Endothelial cell of umbilical vein (primary cell): ENCODE results near the gene C1orf198. TPM values are rescaled to one million over a fixed set of nuclear protein-coding genes. Genes with fewer than 3 reads are reported as not detected.

ENCODE experiments used
- BruUV-seq: library from RNA; stranded (reverse); fragments of 400-500 nt; replicated peaks from 2 replicates; lab custom pipeline; 2021; lab: Mats Ljungman, UMichigan
- CTCF ChIA-PET: fragments of 300-600, 350-600 bp; sonication (Branson Sonifier 250); formaldehyde crosslinking; loops from one replicate; lab custom pipeline; 2021; ENCODE audit warnings: antibody characterized with exemption, inconsistent platforms; lab: Charles Lee
- POLR2A ChIA-PET: fragments of 300-600, 350-600 bp; sonication (Branson Sonifier 250); formaldehyde crosslinking; loops from one replicate; lab custom pipeline; 2021; ENCODE audit warnings: antibody characterized with exemption, inconsistent platforms; lab: Charles Lee
- DNase-seq: peaks from one replicate; pipeline ENCODE4 v3.0.0-alpha.2; 2011; ENCODE audit warnings: low read depth, low spot score
- FAIRE-seq: peaks from 2 replicates; lab custom pipeline; 2011; peaks lifted over from hg19 to GRCh38; lab: Jason Lieb, UNC
- H2AFZ ChIP-seq: 2 replicates; pipeline ENCODE4 v1.6.0; 2012; ENCODE audit warnings: low read depth, low read length, control low read depth, inconsistent platforms
- H3K27ac ChIP-seq: 2 replicates; pipeline ENCODE4 v1.5.1; 2011; ENCODE audit warnings: low read depth, mild to moderate bottlenecking, control low read depth, low read length, moderate library complexity; ENCODE audit not compliant: insufficient read depth
- H3K27me3 ChIP-seq, 2 experiments: 2 replicates each; pipeline versions ENCODE4 v1.6.0 to v1.6.1; 2011; ENCODE audit warnings: low read length in 2 of 2, mixed read lengths in 1 of 2; ENCODE audit not compliant: control insufficient read depth in 2 of 2, insufficient read depth in 2 of 2
- H3K36me3 ChIP-seq, 2 experiments: 2 replicates in 1 of 2; 3 replicates in 1 of 2; pipeline ENCODE4 v1.5.1; 2011; ENCODE audit warnings: low read length in 2 of 2, mild to moderate bottlenecking in 1 of 2, moderate library complexity in 1 of 2; ENCODE audit not compliant: control insufficient read depth in 2 of 2, insufficient read depth in 2 of 2; ENCODE audit errors: extremely low read depth in 1 of 2
- H3K4me1 ChIP-seq: 3 replicates; pipeline ENCODE4 v1.5.1; 2011; ENCODE audit warnings: mild to moderate bottlenecking, low read length; ENCODE audit not compliant: control insufficient read depth, insufficient read depth; ENCODE audit errors: extremely low read depth
- H3K4me2 ChIP-seq: 2 replicates; pipeline ENCODE4 v1.6.1; 2011; ENCODE audit warnings: low read length, control low read depth, mixed read lengths; ENCODE audit not compliant: insufficient read depth
- H3K4me3 ChIP-seq, 3 experiments: fragments of 200-600 bp in 1 of 3; sonication (generic), shearing (Covaris generic) in 1 of 3; replicated peaks in 1 of 3; 2 replicates each; pipeline ENCODE4 v1.5.1; 2011 to 2016; ENCODE audit warnings: control low read depth in 3 of 3, low read length in 3 of 3, mild to moderate bottlenecking in 2 of 3, inconsistent platforms in 1 of 3, low read depth in 1 of 3, moderate library complexity in 1 of 3; ENCODE audit not compliant: insufficient read depth in 1 of 3
- H3K79me2 ChIP-seq: 2 replicates; pipeline ENCODE4 v1.6.0; 2012; ENCODE audit warnings: low read length, inconsistent platforms; ENCODE audit not compliant: control insufficient read depth, insufficient read depth
- H3K9ac ChIP-seq: replicated peaks from 2 replicates; pipeline ENCODE3; 2011; ENCODE audit warnings: low read length, control low read depth; ENCODE audit not compliant: insufficient read depth; ENCODE audit errors: extremely low read depth
- H3K9me1 ChIP-seq: replicated peaks from 3 replicates; pipeline ENCODE4 v1.6.0; 2011; ENCODE audit warnings: mild to moderate bottlenecking, low read length; ENCODE audit not compliant: control insufficient read depth, insufficient read depth; ENCODE audit errors: extremely low read depth
- H3K9me3 ChIP-seq: replicated peaks from 2 replicates; pipeline ENCODE4 v1.5.1; 2012; ENCODE audit warnings: low read length, inconsistent platforms; ENCODE audit not compliant: control insufficient read depth, insufficient read depth
- H4K20me1 ChIP-seq: replicated peaks from 2 replicates; pipeline ENCODE3; 2011; ENCODE audit warnings: mild to moderate bottlenecking, low read length; ENCODE audit not compliant: control insufficient read depth, insufficient read depth; ENCODE audit errors: extremely low read depth
- EZH2 ChIP-seq: IDR thresholded peaks from 2 replicates; pipeline ENCODE4 v1.6.1; 2012; ENCODE audit warnings: borderline replicate concordance, low read depth, mild to moderate bottlenecking, moderate library complexity, low read length, inconsistent platforms; ENCODE audit not compliant: severe bottlenecking
- FOS ChIP-seq: IDR thresholded peaks from 2 replicates; pipeline ENCODE4 v1.6.1; 2011; ENCODE audit warnings: mild to moderate bottlenecking, low read length, moderate library complexity, borderline replicate concordance; ENCODE audit not compliant: insufficient read depth
- GATA2 ChIP-seq: IDR thresholded peaks from 2 replicates; pipeline ENCODE4 v1.7.0; 2011; ENCODE audit warnings: low read depth, mild to moderate bottlenecking, moderate library complexity, mixed read lengths, low read length; ENCODE audit not compliant: insufficient read length, insufficient read depth
- JUN ChIP-seq: IDR thresholded peaks from 2 replicates; pipeline ENCODE4 v1.6.1; 2011; ENCODE audit warnings: borderline replicate concordance, low read depth; ENCODE audit not compliant: insufficient read length, insufficient read depth
- MYC ChIP-seq: IDR thresholded peaks from one replicate; pipeline ENCODE4 v1.6.1; 2011; ENCODE audit warnings: mild to moderate bottlenecking, low read depth, low read length
- POLR2A ChIP-seq: IDR thresholded peaks from 2 replicates; pipeline ENCODE4 v1.6.1; 2012; ENCODE audit warnings: low read depth, mild to moderate bottlenecking, control low read depth, low read length
- POLR2AphosphoS5 ChIP-seq: IDR thresholded peaks from 2 replicates; pipeline ENCODE4 v1.6.1; 2012; ENCODE audit warnings: low read depth, mild to moderate bottlenecking, control low read depth, low read length, moderate library complexity; ENCODE audit not compliant: insufficient read depth
- dilution Hi-C: fragments of 300-500 bp; cut with MboI; formaldehyde crosslinking; loops from one replicate; pipeline ENCODE4 v1.15.0; 2019; ENCODE audit warnings: low sequenced_read_pairs; ENCODE audit not compliant: extremely low pct_ligation_motif_present
- intact Hi-C: fragments of 100-400 bp; cut with micrococcal nuclease; formaldehyde crosslinking; loops from one replicate; pipeline ENCODE4 v1.10.0; 2022
- polyA plus RNA-seq, 4 experiments: library from polyadenylated mRNA; depleted of rRNA in 3 of 4; stranded (reverse) in 3 of 4; unstranded in 1 of 4; fragments of >200 nt; gene quantifications; 2 replicates each; pipeline versions ENCODE4 v1.2.1 to v1.2.3, GENCODE V29; 2011 to 2012; ENCODE audit warnings: missing spikeins in 1 of 4
- total RNA-seq: library from RNA; stranded (reverse); gene quantifications from 2 replicates; pipeline ENCODE4 v1.2.3, GENCODE V29; 2021
- TF ChIP-seq, protein P1 (sequence below): IDR thresholded peaks from 2 replicates; pipeline ENCODE4 v1.6.1; 2011; ENCODE audit not compliant: insufficient read depth, insufficient read length
- TF ChIP-seq, protein P2 (sequence below), 2 donors: IDR thresholded peaks; 1 replicate in 1 of 2; 2 replicates in 1 of 2; pipeline ENCODE4 v1.5.1; 2011; ENCODE audit warnings: low read length in 2 of 2, mild to moderate bottlenecking in 2 of 2, moderate library complexity in 2 of 2, control low read depth in 1 of 2, inconsistent platforms in 1 of 2, low read depth in 1 of 2; ENCODE audit not compliant: insufficient read depth in 1 of 2; ENCODE audit errors: extremely low read depth in 1 of 2

C1orf198 gene
- total and polyA plus RNA-seq, 2 donors (not counting 3 experiments of a cell fraction or from before 2014, with no cell fraction given), result 21.2 to 29.2 TPM

DNA sequence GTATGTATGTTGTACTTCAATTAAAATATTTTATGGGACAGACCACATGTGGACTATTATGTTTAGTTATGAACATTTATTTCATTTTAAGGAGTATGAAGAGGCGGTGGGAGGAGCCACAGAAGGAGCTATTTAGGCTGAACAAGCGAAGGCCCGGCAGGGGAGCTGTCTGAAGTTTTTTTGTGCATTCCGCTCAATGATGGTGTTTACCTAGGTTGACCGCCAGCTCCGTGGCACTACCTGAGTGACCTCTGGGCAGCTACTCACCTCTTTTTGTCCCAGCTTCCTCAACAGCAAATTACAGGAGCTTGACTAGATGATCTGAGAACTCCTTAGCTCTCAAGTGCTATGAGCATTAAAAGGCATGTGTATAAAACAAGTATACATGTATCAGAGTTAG lies 32.7 kb upstream of the C1orf198 start:
- H3K4me2 ChIP-seq, result no peak overlapping the region
- peaks cover 6% of the 10 kb centered on the region for H3K4me1 ChIP-seq
- DNase-seq (no peak), FAIRE-seq (no peak)
- no TSS peak for BruUV-seq
- no peaks in the 10 kb centered on the region for H3K79me2 ChIP-seq
- intact Hi-C loops (no loop called here), dilution Hi-C loops (no loop called here)
- TF ChIP-seq, protein P1, sequence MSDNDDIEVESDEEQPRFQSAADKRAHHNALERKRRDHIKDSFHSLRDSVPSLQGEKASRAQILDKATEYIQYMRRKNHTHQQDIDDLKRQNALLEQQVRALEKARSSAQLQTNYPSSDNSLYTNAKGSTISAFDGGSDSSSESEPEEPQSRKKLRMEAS, result no peak
- no peak for TF ChIP-seq MYC
- no peak for TF ChIP-seq GATA2
- no peak for TF ChIP-seq POLR2AphosphoS5
- no peak for TF ChIP-seq FOS
- no peak for TF ChIP-seq EZH2
- TF ChIP-seq POLR2A, result no peak
- TF ChIP-seq JUN, result no peak
- TF ChIP-seq, protein P2, sequence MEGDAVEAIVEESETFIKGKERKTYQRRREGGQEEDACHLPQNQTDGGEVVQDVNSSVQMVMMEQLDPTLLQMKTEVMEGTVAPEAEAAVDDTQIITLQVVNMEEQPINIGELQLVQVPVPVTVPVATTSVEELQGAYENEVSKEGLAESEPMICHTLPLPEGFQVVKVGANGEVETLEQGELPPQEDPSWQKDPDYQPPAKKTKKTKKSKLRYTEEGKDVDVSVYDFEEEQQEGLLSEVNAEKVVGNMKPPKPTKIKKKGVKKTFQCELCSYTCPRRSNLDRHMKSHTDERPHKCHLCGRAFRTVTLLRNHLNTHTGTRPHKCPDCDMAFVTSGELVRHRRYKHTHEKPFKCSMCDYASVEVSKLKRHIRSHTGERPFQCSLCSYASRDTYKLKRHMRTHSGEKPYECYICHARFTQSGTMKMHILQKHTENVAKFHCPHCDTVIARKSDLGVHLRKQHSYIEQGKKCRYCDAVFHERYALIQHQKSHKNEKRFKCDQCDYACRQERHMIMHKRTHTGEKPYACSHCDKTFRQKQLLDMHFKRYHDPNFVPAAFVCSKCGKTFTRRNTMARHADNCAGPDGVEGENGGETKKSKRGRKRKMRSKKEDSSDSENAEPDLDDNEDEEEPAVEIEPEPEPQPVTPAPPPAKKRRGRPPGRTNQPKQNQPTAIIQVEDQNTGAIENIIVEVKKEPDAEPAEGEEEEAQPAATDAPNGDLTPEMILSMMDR (IDR thresholded peaks at IDR 0.05; ENCODE audit: extremely low read depth in 1 of 2, insufficient read depth in 1 of 2, low read depth in 1 of 2, low read length in 2 of 2), result no peak
- no peaks in the 10 kb centered on the region for H4K20me1 ChIP-seq
- CTCF ChIA-PET, result interaction anchor here (1.2 to 1.9 kb wide), 3 partner anchors 17 to 310 kb away, joined by 3 to 4 read pairs (median 3); no protein-coding TSS in a partner anchor
- H3K9ac ChIP-seq, result no peak overlapping the region
- H3K27ac ChIP-seq, result no peak overlapping the region
- no peak overlapping the region for H3K4me3 ChIP-seq
- peaks cover 0 to under 1% of the 10 kb centered on the region in 2 experiments for H3K27me3 ChIP-seq
- no peaks in the 10 kb centered on the region for H3K9me3 ChIP-seq
- no peaks in the 10 kb centered on the region for H3K9me1 ChIP-seq
- peaks cover 0 to 3% of the 10 kb centered on the region in 2 experiments for H3K36me3 ChIP-seq
- POLR2A ChIA-PET, result no interaction called here
- H2AFZ ChIP-seq, result no peak overlapping the region
